Dendritic cell treated with granulocyte-macrophage colony-stimulating factor and Interleukin-4, amounts not matched to agents 40 ng/mL and 50 ng/mL, for 4 days (primary cell): ENCODE measurements around the gene TDRD5.

ENCODE experiments used
- H3K27ac Mint-ChIP-seq: one replicate; pipeline ENCODE4 v1.8.0; 2022; ENCODE audit warnings: mild to moderate bottlenecking, mixed read lengths
- H3K27me3 Mint-ChIP-seq: one replicate; pipeline ENCODE4 v1.8.0; 2022; ENCODE audit warnings: mild to moderate bottlenecking, mixed read lengths
- H3K36me3 Mint-ChIP-seq: one replicate; pipeline ENCODE4 v1.8.0; 2022; ENCODE audit warnings: low read depth, mixed read lengths
- H3K4me1 Mint-ChIP-seq: one replicate; pipeline ENCODE4 v1.8.0; 2022; ENCODE audit warnings: low read depth, mixed read lengths
- H3K4me3 Mint-ChIP-seq: one replicate; pipeline ENCODE4 v1.8.0; 2022; ENCODE audit warnings: mild to moderate bottlenecking, moderate library complexity, mixed read lengths
- H3K9me3 Mint-ChIP-seq: one replicate; pipeline ENCODE4 v1.8.0; 2022; ENCODE audit warnings: mixed read lengths
- intact Hi-C: fragments of 100-400 bp; cut with micrococcal nuclease; formaldehyde crosslinking; loops from one replicate; pipeline ENCODE4 v1.15.0; 2022

TDRD5 gene

GRCh38 chr1:179587336-179587735 is 4.3 kb upstream of the TDRD5 start:
- peaks cover 72% of the 10 kb centered on the region for H3K27me3 Mint-ChIP-seq
- H3K9me3 Mint-ChIP-seq, result no peaks in the 10 kb centered on the region
- H3K4me3 Mint-ChIP-seq, result no peak overlapping the region
- no peaks in the 10 kb centered on the region for H3K4me1 Mint-ChIP-seq
- H3K36me3 Mint-ChIP-seq, result no peaks in the 10 kb centered on the region
- H3K27ac Mint-ChIP-seq, result no peak overlapping the region
- intact Hi-C loops, result no loop called here

GRCh38 chr1:179588425-179589024 is 3.1 kb upstream of the TDRD5 start:
- Mint-ChIP-seq H3K9me3 (no peaks in the 10 kb centered on the region), H3K4me1 (no peaks in the 10 kb centered on the region), H3K27me3 (peaks cover 75% of the 10 kb centered on the region), H3K27ac (no peak overlapping the region), H3K36me3 (no peaks in the 10 kb centered on the region), H3K4me3 (no peak overlapping the region)
- intact Hi-C loops, result no loop called here

GRCh38 chr1:179589509-179589908 is 2.1 kb upstream of the TDRD5 start:
- Mint-ChIP-seq H3K36me3 (no peaks in the 10 kb centered on the region), H3K4me1 (no peaks in the 10 kb centered on the region), H3K4me3 (no peak overlapping the region), H3K27ac (no peak overlapping the region), H3K27me3 (peaks cover 68% of the 10 kb centered on the region), H3K9me3 (no peaks in the 10 kb centered on the region)
- intact Hi-C loops, result no loop called here

- Mint-ChIP-seq H3K36me3 (no peaks in the 10 kb centered on the region), H3K27ac (no peak overlapping the region), H3K4me1 (no peaks in the 10 kb centered on the region), H3K4me3 (no peak overlapping the region), H3K27me3 (peaks cover 62% of the 10 kb centered on the region), H3K9me3 (no peaks in the 10 kb centered on the region)
- intact Hi-C loops, result no loop called here
Measured at GRCh38 chr1:179590671-179591070, 961 bp upstream of the TDRD5 start.

GRCh38 chr1:179591253-179591591 is 410 bp upstream of the TDRD5 start:
- H3K27me3 Mint-ChIP-seq, result peaks cover 59% of the 10 kb centered on the region
- H3K4me1 Mint-ChIP-seq, result no peaks in the 10 kb centered on the region
- no peak overlapping the region for H3K27ac Mint-ChIP-seq
- intact Hi-C loops, result no loop called here
- H3K36me3 Mint-ChIP-seq, result no peaks in the 10 kb centered on the region
- no peak overlapping the region for H3K4me3 Mint-ChIP-seq
- H3K9me3 Mint-ChIP-seq, result no peaks in the 10 kb centered on the region

- H3K4me3 Mint-ChIP-seq, result no peak overlapping the region
- no peak overlapping the region for H3K27ac Mint-ChIP-seq
- peaks cover 3% of the 10 kb centered on the region for H3K27me3 Mint-ChIP-seq
- no peaks in the 10 kb centered on the region for H3K9me3 Mint-ChIP-seq
- no peaks in the 10 kb centered on the region for H3K36me3 Mint-ChIP-seq
- H3K4me1 Mint-ChIP-seq, result no peaks in the 10 kb centered on the region
- intact Hi-C loops, result no loop called here
Measured at GRCh38 chr1:179598631-179599030, 7.0 kb downstream of the TDRD5 start.

- Mint-ChIP-seq H3K9me3 (no peaks in the 10 kb centered on the region), H3K4me1 (no peaks in the 10 kb centered on the region), H3K4me3 (no peak overlapping the region), H3K36me3 (no peaks in the 10 kb centered on the region), H3K27me3 (no peaks in the 10 kb centered on the region), H3K27ac (no peak overlapping the region)
- intact Hi-C loops, result no loop called here
Measured at GRCh38 chr1:179599623-179600249, 8.1 kb downstream of the TDRD5 start.

- no peak overlapping the region for H3K4me3 Mint-ChIP-seq
- no peaks in the 10 kb centered on the region for H3K4me1 Mint-ChIP-seq
- intact Hi-C loops, result no loop called here
- H3K27me3 Mint-ChIP-seq, result no peaks in the 10 kb centered on the region
- no peaks in the 10 kb centered on the region for H3K36me3 Mint-ChIP-seq
- no peaks in the 10 kb centered on the region for H3K9me3 Mint-ChIP-seq
- H3K27ac Mint-ChIP-seq, result no peak overlapping the region
Measured at GRCh38 chr1:179601093-179601492, 9.5 kb downstream of the TDRD5 start.

GRCh38 chr1:179612361-179612760 is 20.7 kb downstream of the TDRD5 start:
- Mint-ChIP-seq H3K36me3 (no peaks in the 10 kb centered on the region), H3K4me3 (no peak overlapping the region), H3K27me3 (peaks cover 6% of the 10 kb centered on the region), H3K27ac (no peak overlapping the region), H3K4me1 (peaks cover 5% of the 10 kb centered on the region), H3K9me3 (no peaks in the 10 kb centered on the region)
- intact Hi-C loops, result no loop called here

GRCh38 chr1:179630719-179631118 is 39.1 kb downstream of the TDRD5 start:
- Mint-ChIP-seq H3K4me1 (no peaks in the 10 kb centered on the region), H3K9me3 (no peaks in the 10 kb centered on the region), H3K36me3 (no peaks in the 10 kb centered on the region), H3K27ac (no peak overlapping the region), H3K27me3 (no peaks in the 10 kb centered on the region), H3K4me3 (no peak overlapping the region)
- intact Hi-C loops, result no loop called here

GRCh38 chr1:179632868-179633267 is 41.2 kb downstream of the TDRD5 start:
- Mint-ChIP-seq H3K4me1 (no peaks in the 10 kb centered on the region), H3K4me3 (no peak overlapping the region), H3K9me3 (no peaks in the 10 kb centered on the region), H3K27ac (no peak overlapping the region), H3K36me3 (no peaks in the 10 kb centered on the region), H3K27me3 (no peaks in the 10 kb centered on the region)
- intact Hi-C loops, result no loop called here

- Mint-ChIP-seq H3K27ac (no peak overlapping the region), H3K9me3 (no peaks in the 10 kb centered on the region), H3K4me1 (no peaks in the 10 kb centered on the region), H3K27me3 (no peaks in the 10 kb centered on the region), H3K36me3 (no peaks in the 10 kb centered on the region), H3K4me3 (no peak overlapping the region)
- intact Hi-C loops, result no loop called here
Measured at GRCh38 chr1:179637211-179637860, 45.7 kb downstream of the TDRD5 start.

GRCh38 chr1:179661018-179661417 is 69.4 kb downstream of the TDRD5 start:
- no peak overlapping the region for H3K27ac Mint-ChIP-seq
- no peaks in the 10 kb centered on the region for H3K36me3 Mint-ChIP-seq
- H3K27me3 Mint-ChIP-seq, result peaks cover under 1% of the 10 kb centered on the region
- intact Hi-C loops, result no loop called here
- peaks cover 18% of the 10 kb centered on the region for H3K4me1 Mint-ChIP-seq
- no peak overlapping the region for H3K4me3 Mint-ChIP-seq
- peaks cover 26% of the 10 kb centered on the region for H3K9me3 Mint-ChIP-seq

- no peak overlapping the region for H3K4me3 Mint-ChIP-seq
- H3K4me1 Mint-ChIP-seq, result peaks cover 7% of the 10 kb centered on the region
- intact Hi-C loops, result no loop called here
- H3K9me3 Mint-ChIP-seq, result peaks cover 10% of the 10 kb centered on the region
- no peak overlapping the region for H3K27ac Mint-ChIP-seq
- no peaks in the 10 kb centered on the region for H3K36me3 Mint-ChIP-seq
- H3K27me3 Mint-ChIP-seq, result peaks cover 3% of the 10 kb centered on the region
Measured at GRCh38 chr1:179663810-179664209, 72.2 kb downstream of the TDRD5 start.

GRCh38 chr1:179677882-179678281 is 86.2 kb downstream of the TDRD5 start:
- Mint-ChIP-seq H3K4me3 (no peak overlapping the region), H3K9me3 (peaks cover 50% of the 10 kb centered on the region), H3K27me3 (peaks cover 2% of the 10 kb centered on the region), H3K27ac (no peak overlapping the region), H3K36me3 (no peaks in the 10 kb centered on the region), H3K4me1 (no peaks in the 10 kb centered on the region)
- intact Hi-C loops, result no loop called here
